ENCODE measurements around the gene TNC. TPM values are rescaled to one million over a fixed set of nuclear protein-coding genes. Genes with fewer than 3 reads are reported as not detected.
A peak's percentile ranks its signal among the peaks of the same experiment; 100 is the strongest.

TNC gene
- total and polyA plus RNA-seq, 2 of the 4 experiments (the other 2 are of a cell fraction), result 192 to 253 TPM

DNA sequence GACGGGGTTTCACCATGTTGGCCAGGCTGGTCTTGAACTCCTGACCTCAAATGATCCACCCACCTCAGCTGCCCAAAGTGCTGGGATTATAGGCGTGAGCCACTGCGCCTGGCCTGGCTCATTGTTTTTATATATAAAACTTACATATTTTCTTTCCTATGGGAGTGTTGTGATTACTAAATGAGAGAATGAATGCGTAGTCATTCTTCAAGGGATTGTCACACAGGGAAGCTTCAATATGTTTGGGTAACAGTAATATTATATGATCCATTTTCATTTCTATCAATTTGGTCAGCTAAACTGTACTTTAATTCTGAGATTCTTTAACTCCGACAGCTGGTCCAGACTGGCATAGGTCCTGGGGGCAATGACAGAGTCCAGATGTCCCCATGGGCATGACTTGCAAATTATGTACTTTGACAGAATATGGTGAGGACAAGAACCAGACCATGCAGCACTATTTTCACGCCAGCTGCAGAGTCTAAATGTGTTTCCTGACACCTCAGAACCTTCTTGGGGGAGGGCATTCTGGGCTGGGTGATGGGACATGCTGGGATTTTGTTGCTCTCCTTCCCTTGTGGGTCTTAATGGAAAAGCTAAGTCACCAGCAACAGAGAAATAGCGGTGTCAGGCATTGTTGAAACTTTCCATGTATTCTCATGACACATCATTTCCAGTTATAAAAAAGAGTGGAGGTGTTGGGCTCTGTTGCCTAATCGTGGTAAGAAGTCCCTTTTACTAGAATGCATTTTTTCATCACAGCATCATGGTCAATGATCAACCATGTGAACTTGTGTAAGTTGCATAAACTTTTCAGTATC lies 40.9 kb upstream of the TNC start:
- peak overlapping the region; percentile 56; the same call in 1 of the 2 replicates for H4K5ac ChIP-seq (ENCODE audit: low read depth, low read length)
- peak overlapping the region; percentile 79 for H2AK5ac ChIP-seq (ENCODE audit: low read depth, low read length)
- no TSS peak for BruUV-seq (replicated peaks)
- H3K27me3 ChIP-seq (ENCODE audit: control insufficient read depth, insufficient read depth, low read length), result no peaks in the 10 kb centered on the region
- H2AK9ac ChIP-seq (replicated peaks; ENCODE audit: low read depth, low read length, poor library complexity), result no peak overlapping the region
- no peak overlapping the region for H3K4me2 ChIP-seq (ENCODE audit: low read depth, low read length)
- in situ Hi-C loops (cut with MboI; ENCODE audit: low sequenced_read_pairs) (no loop called here), dilution Hi-C loops (cut with HindIII; ENCODE audit: low sequenced_read_pairs, unreplicated experiment) (no loop called here), intact Hi-C loops (cut with micrococcal nuclease) (no loop called here)
- ChIA-PET CTCF (no interaction called here), POLR2A (ENCODE audit: unreplicated experiment) (no interaction called here)
- no peak overlapping the region for H2AFZ ChIP-seq (replicated peaks; ENCODE audit: low read length, poor library complexity)
- peak overlapping the region; percentile 79 for H2BK20ac ChIP-seq (ENCODE audit: low read depth, low read length)
- DNase-seq, result peak; percentile 78
- H3K27ac ChIP-seq (ENCODE audit: insufficient read depth, low read length), result peak overlapping the region; percentile 35; the same call in 1 of the 2 replicates
- no peak for ATAC-seq (ENCODE audit: low read depth)
- no peak overlapping the region for H2BK5ac ChIP-seq (ENCODE audit: low read depth, low read length, poor library complexity, severe bottlenecking)
- H3K23ac ChIP-seq (ENCODE audit: low read depth, low read length), result no peak overlapping the region
- H2BK15ac ChIP-seq (ENCODE audit: low read depth, low read length), result peak overlapping the region; percentile 82; the same call in 1 of the 3 replicates
- peak overlapping the region; percentile 91 for H3K18ac ChIP-seq (ENCODE audit: low read depth, low read length)
- TF ChIP-seq CEBPB (IDR thresholded peaks at IDR 0.05; ENCODE audit: low read depth, low read length) (peak; percentile 84), CHD1 (IDR thresholded peaks at IDR 0.05; ENCODE audit: low read depth, low read length) (no peak), NFE2L2 (IDR thresholded peaks at IDR 0.05; ENCODE audit: low read depth, low read length) (peak; percentile 59)
- peaks cover 9% of the 10 kb centered on the region for H3K4me1 ChIP-seq (ENCODE audit: control insufficient read depth, insufficient read depth, low read length)
- H3K9me1 ChIP-seq (ENCODE audit: insufficient read depth, low read length), result peaks cover 20% of the 10 kb centered on the region
- WGBS, 2 experiments (ENCODE audit: extremely low coverage in 2 of 2, insufficient read length in 1 of 2), result no CpG with 5 or more reads among the region's 8 CpGs
- no peaks in the 10 kb centered on the region for H3K36me3 ChIP-seq (ENCODE audit: control insufficient read depth, insufficient read depth, low read length)
- H2BK120ac ChIP-seq (ENCODE audit: low read depth, low read length), result peak overlapping the region; percentile 61
- H3K4ac ChIP-seq (ENCODE audit: low read depth, low read length), result peak overlapping the region; percentile 45
- H3K79me1 ChIP-seq (ENCODE audit: low read depth in 1 of 2, low read length in 2 of 2), result no peaks in the 10 kb centered on the region
- H3K9ac ChIP-seq (ENCODE audit: low read depth, low read length), result no peak overlapping the region
- no peaks in the 10 kb centered on the region; the same call in 1 of the 2 replicates for H3K9me3 ChIP-seq (ENCODE audit: control insufficient read depth, insufficient read depth, low read length)
- H3K14ac ChIP-seq (replicated peaks; ENCODE audit: low read depth, low read length), result peak overlapping the region; percentile 82
- peak overlapping the region; percentile 44 to 49; a peak in 3 of 4 replicates for H4K8ac ChIP-seq (ENCODE audit: low read depth in 2 of 2, low read length in 2 of 2)
- peak overlapping the region; percentile 45 for H4K91ac ChIP-seq (ENCODE audit: insufficient read depth, low read depth, low read length)
- no peaks in the 10 kb centered on the region for H4K20me1 ChIP-seq (ENCODE audit: insufficient read depth, low read length)
- H3K4me3 ChIP-seq (ENCODE audit: insufficient read depth, low read depth, low read length), result no peak overlapping the region
- H3K56ac ChIP-seq (ENCODE audit: extremely low read depth, insufficient read depth, low read length), result 0 out of 2 replicates have a peak overlapping the region, but pooled peaks have one; percentile 9

Measured in IMR-90 (cell line).